HG02884 (cell line): Measurements from ENCODE around the gene PTPRN2.
"Not testable (repeated sequence)": the region's sequence is repeated elsewhere in the genome, so short reads cannot be mapped to it uniquely, and the experiment has no call there.

Experiments used
- ATAC-seq: cut with Tn5 transposase; IDR thresholded peaks from one replicate; pipeline ENCODE4 v1.9.1; 2021; ENCODE audit warnings: mild to moderate bottlenecking, moderate library complexity; ENCODE audit not compliant: unreplicated experiment

Gene PTPRN2

GRCh38 chr7:158357898-158358821 is 229.5 kb downstream of the PTPRN2 start:
- ATAC-seq = no peak

DNA sequence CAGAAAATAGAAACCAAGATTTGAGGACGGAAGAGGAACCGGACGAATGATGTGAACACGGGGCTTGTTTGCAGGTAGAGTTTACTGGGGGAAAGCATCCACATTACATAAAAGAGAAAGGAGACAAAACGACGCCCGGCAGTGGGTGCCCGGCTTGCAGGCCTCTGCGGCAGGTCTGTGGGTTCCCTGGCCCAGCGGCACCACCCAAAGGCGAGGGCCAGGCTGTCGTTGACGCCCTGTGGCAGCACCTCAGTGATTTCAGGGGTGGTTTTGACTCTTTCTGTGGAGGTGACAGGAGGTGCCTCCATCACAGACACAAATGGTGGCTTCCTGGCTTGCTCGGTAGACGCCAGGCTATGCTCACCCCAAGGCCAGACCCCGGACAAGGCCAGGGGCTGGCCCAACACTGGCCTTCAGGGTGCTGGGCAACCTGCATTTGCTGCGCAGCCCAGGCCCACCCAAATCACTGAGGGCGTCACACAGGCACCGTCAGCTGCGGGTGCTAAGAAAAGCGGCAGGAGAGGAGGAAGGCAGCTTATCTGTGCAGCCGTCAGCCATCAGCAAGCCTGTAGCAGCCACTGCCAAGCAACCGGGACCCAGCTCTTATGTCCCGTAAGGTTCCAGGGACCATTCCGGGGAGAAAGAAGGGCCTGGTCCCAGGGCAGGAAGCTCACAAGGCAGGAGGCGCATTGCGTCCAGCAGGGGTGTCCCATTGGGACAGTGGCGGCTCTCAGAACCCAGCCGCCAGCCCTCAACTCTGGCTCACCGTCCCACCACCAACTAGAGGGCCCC is 230.3 kb downstream of the PTPRN2 start:
- no peak for ATAC-seq

- ATAC-seq = no peak
Observed at GRCh38 chr7:158356454-158356853, 231.2 kb downstream of the PTPRN2 start.

DNA sequence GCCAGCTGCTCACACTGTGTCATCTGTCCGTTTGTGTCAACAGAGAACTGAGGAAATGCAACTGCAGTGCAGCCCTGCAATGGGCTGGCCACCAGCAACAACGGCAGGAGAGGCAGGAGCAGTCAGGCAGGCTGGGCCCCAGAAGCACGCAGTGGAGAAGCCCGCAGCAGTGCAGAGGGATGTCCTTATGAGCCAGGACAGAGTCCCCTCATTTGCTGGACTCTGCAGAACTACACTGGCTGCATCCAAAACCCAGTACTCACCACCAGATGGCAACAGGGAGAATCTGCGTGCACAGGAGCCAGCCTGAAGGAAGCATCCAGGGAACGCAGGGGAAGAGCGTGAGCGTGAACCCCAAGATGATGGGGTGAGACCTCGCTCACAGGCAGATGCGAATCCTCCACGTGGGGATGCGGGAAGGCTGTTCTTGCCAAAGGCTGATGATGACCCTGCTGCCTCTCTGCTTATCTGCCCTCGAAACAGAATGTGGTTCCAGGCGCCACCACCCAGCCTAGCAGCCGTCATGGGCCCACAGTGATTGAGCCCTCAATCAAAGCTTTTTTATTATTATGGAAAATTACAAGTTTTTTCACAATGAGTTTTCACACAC is 232.1 kb downstream of the PTPRN2 start:
- no peak for ATAC-seq

DNA sequence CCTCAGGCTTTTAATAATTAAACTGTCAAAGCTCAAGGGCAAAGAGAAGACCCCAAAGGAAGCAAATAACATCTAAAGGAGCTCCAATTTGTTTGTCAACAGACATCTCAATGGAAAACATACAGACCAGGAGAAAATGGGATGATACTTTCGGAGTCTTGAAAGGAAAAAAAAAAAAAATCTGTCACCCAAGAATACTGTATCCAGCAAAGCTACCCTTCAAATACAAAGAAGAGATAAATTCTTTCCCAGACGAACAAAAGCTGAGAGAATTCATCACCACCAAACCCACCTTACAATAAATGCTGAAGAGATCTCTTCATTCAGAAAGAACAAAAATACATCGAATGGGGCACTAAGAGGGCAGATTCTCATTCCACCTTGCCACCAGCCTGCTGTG is 232.8 kb downstream of the PTPRN2 start:
- ATAC-seq = no peak

DNA sequence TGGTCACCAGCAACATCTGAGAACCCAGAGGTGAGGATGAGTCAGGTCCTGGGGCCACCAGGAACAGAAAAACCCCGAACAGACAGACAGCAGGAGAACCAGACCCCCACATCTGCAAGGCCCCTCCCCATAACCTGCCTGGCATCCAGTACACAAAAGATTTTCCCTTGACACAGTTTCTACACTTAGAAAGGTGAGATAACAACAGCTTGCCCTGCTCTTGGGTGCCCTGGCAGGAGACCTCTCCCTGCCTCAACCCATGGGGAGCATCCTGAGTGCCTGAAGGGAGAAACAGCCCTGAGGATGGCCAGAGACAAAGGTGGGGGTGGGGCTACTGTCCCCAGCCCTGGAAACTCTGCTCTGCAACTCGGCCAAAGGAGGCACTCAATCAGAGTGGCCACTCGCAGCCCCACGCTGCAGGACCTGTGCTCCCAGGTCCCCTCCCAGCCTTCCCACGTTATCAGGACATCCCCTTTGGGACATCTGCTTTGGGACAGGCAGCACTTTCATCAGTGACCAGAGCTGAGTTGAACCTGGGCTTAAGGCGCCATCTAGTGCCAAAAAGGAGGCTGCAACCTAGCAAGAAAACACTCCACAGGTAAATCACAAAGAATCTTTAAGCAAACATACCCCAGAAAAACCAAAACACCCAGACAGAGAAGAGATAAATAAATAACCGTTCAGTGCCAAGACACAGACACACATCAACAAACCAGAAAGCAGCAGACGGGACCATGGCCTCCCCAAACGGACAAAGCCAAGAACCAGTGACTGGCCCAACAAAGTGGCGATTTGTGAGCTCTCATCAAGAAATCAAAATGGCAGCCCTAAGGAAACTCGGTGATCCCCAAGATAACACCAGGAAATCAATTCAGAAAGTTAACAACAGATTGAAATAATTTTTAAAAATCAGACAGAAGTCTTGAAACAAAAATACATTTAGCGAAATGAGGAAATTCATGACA is 233.7 kb downstream of the PTPRN2 start:
- no peak for ATAC-seq

DNA sequence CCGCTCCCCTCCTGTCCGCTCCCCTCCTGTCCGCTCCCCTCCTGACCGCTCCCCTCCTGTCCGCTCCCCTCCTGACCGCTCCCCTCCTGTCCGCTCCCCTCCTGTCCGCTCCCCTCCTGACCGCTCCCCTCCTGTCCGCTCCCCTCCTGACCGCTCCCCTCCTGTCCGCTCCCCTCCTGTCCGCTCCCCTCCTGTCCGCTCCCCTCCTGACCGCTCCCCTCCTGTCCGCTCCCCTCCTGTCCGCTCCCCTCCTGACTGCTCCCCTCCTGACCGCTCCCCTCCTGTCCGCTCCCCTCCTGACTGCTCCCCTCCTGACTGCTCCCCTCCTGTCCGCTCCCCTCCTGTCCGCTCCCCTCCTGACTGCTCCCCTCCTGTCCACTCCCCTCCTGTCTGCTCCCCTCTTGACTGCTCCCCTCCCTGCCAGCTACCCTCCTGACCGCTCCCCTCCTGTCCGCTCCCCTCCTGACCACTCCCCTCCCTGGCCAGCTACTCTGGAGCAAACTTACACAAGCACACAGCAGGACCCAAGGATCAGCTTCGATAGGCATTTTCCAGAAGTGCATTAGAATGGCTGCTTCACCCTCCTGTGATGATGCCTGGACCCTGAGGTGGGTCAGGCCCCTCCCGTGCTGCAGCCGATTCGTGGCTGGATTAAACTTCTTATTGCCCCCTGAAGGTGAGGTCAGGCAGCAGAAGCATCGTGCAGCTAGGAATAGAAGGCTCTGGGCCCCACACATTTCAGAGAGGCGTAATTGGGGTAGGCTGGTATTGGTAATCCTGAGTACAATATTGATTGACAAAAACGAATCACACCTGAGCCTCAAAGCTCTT is 235.5 kb downstream of the PTPRN2 start:
- ATAC-seq = not testable (repeated sequence)

DNA sequence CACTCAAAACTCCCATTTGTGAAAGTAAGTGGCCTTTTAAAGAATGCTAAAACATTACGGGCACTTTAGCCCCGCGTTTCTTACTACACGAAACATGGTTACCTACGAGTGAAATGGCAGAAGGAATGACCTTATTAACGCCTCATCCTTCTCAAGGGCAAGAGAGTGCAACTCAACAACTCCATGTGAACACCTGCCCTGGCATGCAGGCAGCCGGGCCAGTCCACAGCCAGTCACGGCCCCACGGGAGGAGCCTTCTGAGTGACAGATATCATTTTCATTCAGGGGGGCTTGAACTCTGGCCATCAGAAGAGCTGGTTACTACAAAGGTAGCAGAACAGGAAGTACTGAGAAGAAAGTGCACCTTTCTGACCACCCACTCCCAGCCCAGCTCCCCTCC is 236.1 kb downstream of the PTPRN2 start:
- no peak for ATAC-seq

DNA sequence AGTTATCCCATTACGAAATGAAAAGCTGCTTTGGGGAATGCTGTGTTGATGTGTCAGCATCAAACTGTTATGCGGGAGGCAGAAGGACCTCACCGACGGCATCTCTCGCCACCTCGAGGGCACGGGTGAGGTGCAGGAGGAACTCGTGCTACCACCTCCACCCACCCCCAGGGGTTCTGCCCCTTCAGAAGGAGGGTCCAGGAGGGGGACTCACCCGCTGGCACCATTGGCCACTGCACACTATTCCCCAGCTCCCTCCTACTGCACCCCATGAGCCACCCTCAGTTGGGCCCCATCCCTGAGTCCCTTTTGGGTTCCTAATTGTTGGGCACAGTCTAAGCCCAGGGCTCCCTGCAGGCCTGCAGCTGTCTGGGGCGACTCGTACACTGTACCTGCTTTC is 236.6 kb downstream of the PTPRN2 start:
- ATAC-seq = no peak

DNA sequence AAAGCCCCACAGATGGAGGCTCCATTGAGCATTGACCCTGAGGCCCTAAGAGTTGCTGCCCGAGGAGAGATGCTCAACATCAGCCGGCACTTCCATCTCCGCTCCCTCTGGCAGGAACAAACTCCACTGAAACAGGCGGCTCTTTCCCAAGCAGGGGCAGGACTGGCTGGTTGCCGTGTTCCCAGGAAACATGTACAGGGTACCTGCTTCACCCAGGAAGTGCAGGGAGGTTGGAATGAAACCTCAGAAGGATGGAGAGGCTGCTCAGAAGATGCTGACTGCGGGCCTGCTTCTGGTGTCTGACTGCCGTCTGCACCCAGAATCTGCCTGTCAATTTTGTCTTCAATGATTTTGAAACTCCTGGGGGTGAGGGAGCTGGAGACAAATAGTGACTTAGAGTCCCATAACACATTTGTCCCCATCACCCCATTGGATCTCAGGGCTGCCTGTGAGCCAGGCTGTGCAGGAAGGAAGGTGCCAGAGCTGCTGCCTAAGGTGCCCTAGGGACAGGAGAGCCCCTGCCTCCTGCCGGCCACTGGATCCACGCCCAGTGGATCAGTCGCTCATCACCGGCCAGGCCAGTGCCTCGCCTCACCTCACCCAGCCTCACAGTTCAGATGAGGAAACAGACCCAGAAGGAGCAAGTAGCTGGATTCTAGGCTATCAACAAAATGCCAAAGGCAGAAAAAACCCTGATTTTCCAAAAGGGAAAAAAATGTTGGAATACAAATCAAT is 237.3 kb downstream of the PTPRN2 start:
- no peak for ATAC-seq

- no peak for ATAC-seq
Observed at GRCh38 chr7:158348446-158348845, 239.2 kb downstream of the PTPRN2 start.

DNA sequence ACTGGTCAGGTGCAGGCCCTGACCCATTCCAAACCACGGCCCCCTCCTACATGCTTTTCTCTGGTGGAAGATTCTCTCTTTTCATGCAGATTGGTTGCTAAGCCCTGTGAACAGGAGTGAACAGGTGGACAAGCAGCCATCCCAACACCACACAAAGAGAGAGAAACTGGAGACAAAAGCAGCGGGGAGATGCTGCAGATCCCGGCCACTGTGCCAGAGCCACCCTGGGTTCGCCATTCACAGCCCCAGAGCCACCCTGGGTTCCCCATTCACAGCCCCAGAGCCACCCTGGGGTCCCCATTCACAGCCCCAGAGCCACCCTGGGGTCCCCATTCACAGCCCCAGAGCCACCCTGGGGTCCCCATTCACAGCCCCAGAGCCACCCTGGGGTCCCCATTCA is 239.6 kb downstream of the PTPRN2 start:
- not testable (repeated sequence) for ATAC-seq

GRCh38 chr7:158345731-158346130 is 241.9 kb downstream of the PTPRN2 start:
- no peak for ATAC-seq

- ATAC-seq = no peak
Observed at GRCh38 chr7:158344706-158345300, 242.8 kb downstream of the PTPRN2 start.

DNA sequence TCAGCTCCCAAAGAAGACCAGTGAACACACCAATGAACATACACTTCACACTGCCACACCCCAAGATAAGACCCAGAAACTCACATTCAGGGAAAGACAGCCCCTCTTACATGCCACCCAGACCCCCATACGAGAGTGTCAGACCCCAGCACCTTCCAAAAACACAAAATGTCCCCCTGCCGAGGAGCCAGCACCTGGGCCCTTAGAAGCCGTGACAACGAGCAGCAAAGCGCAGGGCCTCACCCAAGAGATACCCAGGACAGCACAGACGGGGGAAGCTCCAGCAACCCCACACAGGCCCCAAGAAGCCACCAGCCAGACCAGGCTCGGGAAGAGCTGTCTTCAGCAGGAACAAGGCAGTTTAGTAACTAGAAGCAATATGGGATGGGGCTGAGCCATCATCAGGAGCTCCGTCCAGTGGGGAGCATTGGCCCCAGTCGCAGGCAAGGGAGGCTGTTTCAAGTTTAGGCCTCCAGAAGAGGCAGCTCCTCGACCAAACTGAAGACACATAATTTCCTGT is 243.6 kb downstream of the PTPRN2 start:
- no peak for ATAC-seq

- no peak for ATAC-seq
Observed at GRCh38 chr7:158343526-158343925, 244.1 kb downstream of the PTPRN2 start.

DNA sequence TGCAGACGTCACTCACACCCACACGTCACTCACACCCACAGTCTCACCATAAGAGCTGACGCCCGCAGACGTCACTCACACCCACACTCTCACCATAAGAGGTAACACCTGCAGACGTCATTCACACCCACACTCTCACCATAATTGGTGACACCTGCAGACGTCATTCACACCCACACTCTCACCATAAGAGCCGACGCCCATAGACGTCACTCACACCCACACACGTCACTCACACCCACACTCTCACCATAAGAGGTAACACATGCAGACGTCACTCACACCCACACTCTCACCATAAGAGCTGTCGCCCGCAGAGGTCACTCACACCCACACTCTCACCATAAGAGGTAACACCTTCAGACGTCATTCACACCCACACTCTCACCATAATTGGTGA is 246.5 kb downstream of the PTPRN2 start:
- not testable (repeated sequence) for ATAC-seq

- not testable (repeated sequence) for ATAC-seq
Observed at GRCh38 chr7:158336952-158337351, 250.7 kb downstream of the PTPRN2 start.
